Spleen (tissue), 7 donors: ENCODE measurements around the gene TPST2.

Experiments
- POLR2AphosphoS5 ChIP-seq, 3 donors: sonication (generic); formaldehyde crosslinking; IDR thresholded peaks; one replicate each; pipeline ENCODE4 v1.5.1; 2017; ENCODE audit warnings: antibody characterized with exemption in 3 of 3
- TF ChIP-seq, protein P1 (sequence below), 11 experiments: fragments of 200-600 bp in 7 of 11; fragments of 450-650 bp in 4 of 11; sonication (generic) in 4 of 11; IDR thresholded peaks in 8 of 11; conservative IDR thresholded peaks in 3 of 11; 1 replicate in 7 of 11; 2 replicates in 4 of 11; pipeline versions ENCODE4 v1.4.0 to v1.8.0; 2016 to 2021; ENCODE audit warnings: antibody characterized with exemption in 11 of 11, inconsistent platforms in 4 of 11, mild to moderate bottlenecking in 1 of 11
- donor health status: DM: no; HTN: no; CAD: no; lungs with moderate emphysema.
- donor health status: DM: no; HTN: no; CAD: no.
- donor health status: DM: no; HTN: no; CAD: no.

DNA sequence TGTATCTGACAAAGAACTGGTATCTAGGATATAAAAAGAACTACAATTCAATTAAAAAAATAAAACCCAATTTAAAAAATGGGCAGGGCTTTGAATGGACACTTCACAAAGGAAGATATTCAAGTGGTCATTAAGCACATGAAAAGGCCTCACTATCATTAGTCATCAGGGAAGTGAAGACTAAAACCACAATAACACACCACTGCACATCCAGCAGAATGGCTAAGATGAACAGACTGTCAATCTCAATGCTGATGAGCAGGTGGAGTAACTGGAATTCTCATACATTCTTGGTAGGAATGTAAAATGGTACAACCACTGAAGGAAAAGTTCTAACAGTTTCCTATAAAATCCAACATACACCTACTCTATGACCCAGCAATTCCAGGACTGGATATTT, 115.2 kb downstream of the TPST2 start:
- TF ChIP-seq, protein P1, sequence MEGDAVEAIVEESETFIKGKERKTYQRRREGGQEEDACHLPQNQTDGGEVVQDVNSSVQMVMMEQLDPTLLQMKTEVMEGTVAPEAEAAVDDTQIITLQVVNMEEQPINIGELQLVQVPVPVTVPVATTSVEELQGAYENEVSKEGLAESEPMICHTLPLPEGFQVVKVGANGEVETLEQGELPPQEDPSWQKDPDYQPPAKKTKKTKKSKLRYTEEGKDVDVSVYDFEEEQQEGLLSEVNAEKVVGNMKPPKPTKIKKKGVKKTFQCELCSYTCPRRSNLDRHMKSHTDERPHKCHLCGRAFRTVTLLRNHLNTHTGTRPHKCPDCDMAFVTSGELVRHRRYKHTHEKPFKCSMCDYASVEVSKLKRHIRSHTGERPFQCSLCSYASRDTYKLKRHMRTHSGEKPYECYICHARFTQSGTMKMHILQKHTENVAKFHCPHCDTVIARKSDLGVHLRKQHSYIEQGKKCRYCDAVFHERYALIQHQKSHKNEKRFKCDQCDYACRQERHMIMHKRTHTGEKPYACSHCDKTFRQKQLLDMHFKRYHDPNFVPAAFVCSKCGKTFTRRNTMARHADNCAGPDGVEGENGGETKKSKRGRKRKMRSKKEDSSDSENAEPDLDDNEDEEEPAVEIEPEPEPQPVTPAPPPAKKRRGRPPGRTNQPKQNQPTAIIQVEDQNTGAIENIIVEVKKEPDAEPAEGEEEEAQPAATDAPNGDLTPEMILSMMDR (IDR thresholded peaks at IDR 0.05 in 8 of 11, conservative IDR thresholded peaks at IDR 0.05 in 3 of 11): no peak
- no peak for TF ChIP-seq POLR2AphosphoS5 (IDR thresholded peaks at IDR 0.05)
